ENCODE measurements around the gene UQCRC2.

UQCRC2 gene

GRCh38 chr16:21985524-21985923 is 32.4 kb downstream of the UQCRC2 start:
- H3K4ac ChIP-seq (ENCODE audit: low read depth in 1 of 2, low read length in 2 of 2) = no peak overlapping the region
- no peak overlapping the region for H3K18ac ChIP-seq (ENCODE audit: low read depth in 1 of 2, low read length in 2 of 2)
- H3K36me3 ChIP-seq (ENCODE audit: control insufficient read depth in 1 of 2, insufficient read depth in 2 of 2, low read depth in 1 of 2, low read length in 2 of 2) = peaks cover 20 to 60% of the 10 kb centered on the region in 2 experiments
- no peaks in the 10 kb centered on the region for H3K27me3 ChIP-seq (ENCODE audit: control insufficient read depth in 1 of 2, insufficient read depth in 1 of 2, low read length in 2 of 2)
- no peak overlapping the region for H4K91ac ChIP-seq (ENCODE audit: low read length)
- no peak overlapping the region for H2BK120ac ChIP-seq (ENCODE audit: low read depth, low read length)
- H3K27ac ChIP-seq (ENCODE audit: low read length, poor library complexity, severe bottlenecking) = no peak overlapping the region
- H4K8ac ChIP-seq (ENCODE audit: low read length) = no peak overlapping the region
- no peak overlapping the region for H2BK12ac ChIP-seq (ENCODE audit: low read length in 2 of 2)
- no peaks in the 10 kb centered on the region for H3K4me1 ChIP-seq (ENCODE audit: control insufficient read depth, insufficient read depth, low read depth, low read length)
- no peaks in the 10 kb centered on the region for H3K9me3 ChIP-seq (ENCODE audit: control insufficient read depth, low read length)
- no peak overlapping the region for H3K4me3 ChIP-seq (ENCODE audit: insufficient read depth in 1 of 2, low read depth in 1 of 2, low read length in 2 of 2)
- H3K4me2 ChIP-seq (ENCODE audit: low read length, poor library complexity, severe bottlenecking) = no peak overlapping the region
- H3K9ac ChIP-seq (ENCODE audit: low read length) = no peak overlapping the region
- H3K79me1 ChIP-seq (replicated peaks; ENCODE audit: low read length, poor library complexity, severe bottlenecking) = peaks cover 2% of the 10 kb centered on the region
- H2BK5ac ChIP-seq (ENCODE audit: low read depth, low read length, poor library complexity, severe bottlenecking) = no peak overlapping the region
- H3K14ac ChIP-seq (ENCODE audit: low read length in 2 of 2) = no peak overlapping the region
- no peak overlapping the region for H3K23ac ChIP-seq (ENCODE audit: low read length in 2 of 2)
- DNase-seq = no peak
- H2BK15ac ChIP-seq (ENCODE audit: low read depth, poor library complexity, severe bottlenecking) = no peak overlapping the region
- no peak overlapping the region for H2AFZ ChIP-seq (ENCODE audit: low read depth, low read length)
- no peak overlapping the region for H2AK5ac ChIP-seq (ENCODE audit: low read length, severe bottlenecking)

- Histone ChIP-seq H3K14ac (ENCODE audit: low read length in 2 of 2) (no peak overlapping the region), H3K4ac (ENCODE audit: low read depth in 1 of 2, low read length in 2 of 2) (no peak overlapping the region), H3K79me1 (replicated peaks; ENCODE audit: low read length, poor library complexity, severe bottlenecking) (no peaks in the 10 kb centered on the region), H3K4me1 (ENCODE audit: control insufficient read depth, insufficient read depth, low read depth, low read length) (no peaks in the 10 kb centered on the region), H2AFZ (ENCODE audit: low read depth, low read length) (no peak overlapping the region), H4K8ac (ENCODE audit: low read length) (no peak overlapping the region), H2BK12ac (ENCODE audit: low read length in 2 of 2) (no peak overlapping the region), H3K36me3 (ENCODE audit: control insufficient read depth in 1 of 2, insufficient read depth in 2 of 2, low read depth in 1 of 2, low read length in 2 of 2) (peaks cover 12 to 49% of the 10 kb centered on the region in 2 experiments), H3K27me3 (ENCODE audit: control insufficient read depth in 1 of 2, insufficient read depth in 1 of 2, low read length in 2 of 2) (no peaks in the 10 kb centered on the region), H3K18ac (ENCODE audit: low read depth in 1 of 2, low read length in 2 of 2) (no peak overlapping the region), H3K4me3 (ENCODE audit: insufficient read depth in 1 of 2, low read depth in 1 of 2, low read length in 2 of 2) (no peak overlapping the region), H3K23ac (ENCODE audit: low read length in 2 of 2) (no peak overlapping the region), H2BK15ac (ENCODE audit: low read depth, poor library complexity, severe bottlenecking) (no peak overlapping the region), H2AK5ac (ENCODE audit: low read length, severe bottlenecking) (no peak overlapping the region), H3K9me3 (ENCODE audit: control insufficient read depth, low read length) (no peaks in the 10 kb centered on the region), H2BK120ac (ENCODE audit: low read depth, low read length) (no peak overlapping the region), H3K9ac (ENCODE audit: low read length) (no peak overlapping the region), H3K27ac (ENCODE audit: low read length, poor library complexity, severe bottlenecking) (no peak overlapping the region), H2BK5ac (ENCODE audit: low read depth, low read length, poor library complexity, severe bottlenecking) (no peak overlapping the region), H3K4me2 (ENCODE audit: low read length, poor library complexity, severe bottlenecking) (no peak overlapping the region), H4K91ac (ENCODE audit: low read length) (no peak overlapping the region)
- no peak for DNase-seq
- 99% methylated on average over 4 of the region's 4 CpGs for WGBS
These were observed 33.6 kb downstream of the UQCRC2 start for GRCh38 chr16:21986692-21987246.

- Histone ChIP-seq H3K23ac (ENCODE audit: low read length in 2 of 2) (no peak overlapping the region), H3K9me3 (ENCODE audit: control insufficient read depth, low read length) (no peaks in the 10 kb centered on the region), H2AFZ (ENCODE audit: low read depth, low read length) (no peak overlapping the region), H3K4me2 (ENCODE audit: low read length, poor library complexity, severe bottlenecking) (no peak overlapping the region), H4K8ac (ENCODE audit: low read length) (no peak overlapping the region), H2AK5ac (ENCODE audit: low read length, severe bottlenecking) (no peak overlapping the region), H2BK5ac (ENCODE audit: low read depth, low read length, poor library complexity, severe bottlenecking) (no peak overlapping the region), H3K4me1 (ENCODE audit: control insufficient read depth, insufficient read depth, low read depth, low read length) (no peaks in the 10 kb centered on the region), H2BK120ac (ENCODE audit: low read depth, low read length) (no peak overlapping the region), H3K4me3 (ENCODE audit: insufficient read depth in 1 of 2, low read depth in 1 of 2, low read length in 2 of 2) (no peak overlapping the region), H3K79me1 (replicated peaks; ENCODE audit: low read length, poor library complexity, severe bottlenecking) (no peaks in the 10 kb centered on the region), H3K27me3 (ENCODE audit: control insufficient read depth in 1 of 2, insufficient read depth in 1 of 2, low read length in 2 of 2) (no peaks in the 10 kb centered on the region), H3K4ac (ENCODE audit: low read depth in 1 of 2, low read length in 2 of 2) (no peak overlapping the region), H3K9ac (ENCODE audit: low read length) (no peak overlapping the region), H2BK12ac (ENCODE audit: low read length in 2 of 2) (no peak overlapping the region), H3K14ac (ENCODE audit: low read length in 2 of 2) (no peak overlapping the region), H2BK15ac (ENCODE audit: low read depth, poor library complexity, severe bottlenecking) (no peak overlapping the region), H3K18ac (ENCODE audit: low read depth in 1 of 2, low read length in 2 of 2) (no peak overlapping the region), H3K36me3 (ENCODE audit: control insufficient read depth in 1 of 2, insufficient read depth in 2 of 2, low read depth in 1 of 2, low read length in 2 of 2) (peaks cover 7 to 41% of the 10 kb centered on the region in 2 experiments), H3K27ac (ENCODE audit: low read length, poor library complexity, severe bottlenecking) (no peak overlapping the region), H4K91ac (ENCODE audit: low read length) (no peak overlapping the region)
- WGBS = 97% methylated on average over 2 of the region's 2 CpGs
- no peak for DNase-seq
These were observed 34.3 kb downstream of the UQCRC2 start for GRCh38 chr16:21987498-21987897.

GRCh38 chr16:21989133-21989532 is 36.0 kb downstream of the UQCRC2 start:
- no peak overlapping the region for H3K14ac ChIP-seq (ENCODE audit: low read length in 2 of 2)
- 85% methylated on average over 4 of the region's 5 CpGs for WGBS

More at GRCh38 chr16:21989133-21989532, 36.0 kb downstream of the UQCRC2 start:
- no peak overlapping the region for H2AFZ ChIP-seq (ENCODE audit: low read depth, low read length)
- H2BK120ac ChIP-seq (ENCODE audit: low read depth, low read length) = no peak overlapping the region
- no peak overlapping the region for H2AK5ac ChIP-seq (ENCODE audit: low read length, severe bottlenecking)
- no peak overlapping the region for H2BK12ac ChIP-seq (ENCODE audit: low read length in 2 of 2)
- no peaks in the 10 kb centered on the region for H3K4me1 ChIP-seq (ENCODE audit: control insufficient read depth, insufficient read depth, low read depth, low read length)
- H4K8ac ChIP-seq (ENCODE audit: low read length) = no peak overlapping the region
- no peak overlapping the region for H3K4ac ChIP-seq (ENCODE audit: low read depth in 1 of 2, low read length in 2 of 2)
- H2BK5ac ChIP-seq (ENCODE audit: low read depth, low read length, poor library complexity, severe bottlenecking) = no peak overlapping the region
- H3K27me3 ChIP-seq (ENCODE audit: control insufficient read depth in 1 of 2, insufficient read depth in 1 of 2, low read length in 2 of 2) = no peaks in the 10 kb centered on the region
- peak overlapping the region; percentile 22 for H3K9ac ChIP-seq (ENCODE audit: low read length)
- H3K4me3 ChIP-seq (ENCODE audit: insufficient read depth in 1 of 2, low read depth in 1 of 2, low read length in 2 of 2) = no peak overlapping the region
- no peak overlapping the region for H3K23ac ChIP-seq (ENCODE audit: low read length in 2 of 2)
- H3K9me3 ChIP-seq (ENCODE audit: control insufficient read depth, low read length) = no peaks in the 10 kb centered on the region
- H3K79me1 ChIP-seq (replicated peaks; ENCODE audit: low read length, poor library complexity, severe bottlenecking) = no peaks in the 10 kb centered on the region
- H3K18ac ChIP-seq (ENCODE audit: low read depth in 1 of 2, low read length in 2 of 2) = no peak overlapping the region
- DNase-seq = no peak
- no peak overlapping the region for H2BK15ac ChIP-seq (ENCODE audit: low read depth, poor library complexity, severe bottlenecking)
- H3K27ac ChIP-seq (ENCODE audit: low read length, poor library complexity, severe bottlenecking) = no peak overlapping the region
- no peak overlapping the region for H3K4me2 ChIP-seq (ENCODE audit: low read length, poor library complexity, severe bottlenecking)
- no peak overlapping the region for H4K91ac ChIP-seq (ENCODE audit: low read length)
- peaks cover 4 to 25% of the 10 kb centered on the region in 2 experiments for H3K36me3 ChIP-seq (ENCODE audit: control insufficient read depth in 1 of 2, insufficient read depth in 2 of 2, low read depth in 1 of 2, low read length in 2 of 2)

All from mesenchymal stem cell (in vitro differentiated cells and primary cell).